ENCODE measurements around the gene ANXA1. TPM values are rescaled to one million over a fixed set of nuclear protein-coding genes. Genes with fewer than 3 reads are reported as not detected.

ANXA1 gene
- total RNA-seq, 1 donor from 2014 or later, result 237 TPM

DNA sequence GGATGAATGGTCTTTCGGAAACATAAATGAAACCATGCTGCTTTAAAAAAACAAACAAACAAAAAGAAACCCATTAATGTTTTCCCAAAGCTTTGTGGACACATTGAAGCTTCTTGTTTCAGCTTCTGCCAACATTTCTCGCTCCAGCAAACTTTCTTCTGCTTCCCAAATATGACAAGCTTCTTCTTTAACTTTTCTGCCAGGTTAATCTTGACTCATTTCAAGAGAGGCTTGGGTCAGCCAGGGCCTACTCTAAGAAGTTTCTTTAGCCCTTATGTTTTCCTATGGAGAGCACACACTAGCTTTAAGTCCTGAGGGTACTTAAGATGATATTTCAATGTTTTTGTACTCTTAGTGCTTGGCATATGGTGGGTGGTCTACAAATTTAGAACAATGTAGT lies 6.1 kb downstream of the ANXA1 start:
- DNase-seq (ENCODE audit: extremely low spot score, unreplicated experiment), result no peak
- peak overlapping the region; percentile 27 for H3K4me3 Mint-ChIP-seq (ENCODE audit: unreplicated experiment)
- H3K36me3 Mint-ChIP-seq (ENCODE audit: unreplicated experiment), result peaks cover 48% of the 10 kb centered on the region
- TF ChIP-seq, protein P1, sequence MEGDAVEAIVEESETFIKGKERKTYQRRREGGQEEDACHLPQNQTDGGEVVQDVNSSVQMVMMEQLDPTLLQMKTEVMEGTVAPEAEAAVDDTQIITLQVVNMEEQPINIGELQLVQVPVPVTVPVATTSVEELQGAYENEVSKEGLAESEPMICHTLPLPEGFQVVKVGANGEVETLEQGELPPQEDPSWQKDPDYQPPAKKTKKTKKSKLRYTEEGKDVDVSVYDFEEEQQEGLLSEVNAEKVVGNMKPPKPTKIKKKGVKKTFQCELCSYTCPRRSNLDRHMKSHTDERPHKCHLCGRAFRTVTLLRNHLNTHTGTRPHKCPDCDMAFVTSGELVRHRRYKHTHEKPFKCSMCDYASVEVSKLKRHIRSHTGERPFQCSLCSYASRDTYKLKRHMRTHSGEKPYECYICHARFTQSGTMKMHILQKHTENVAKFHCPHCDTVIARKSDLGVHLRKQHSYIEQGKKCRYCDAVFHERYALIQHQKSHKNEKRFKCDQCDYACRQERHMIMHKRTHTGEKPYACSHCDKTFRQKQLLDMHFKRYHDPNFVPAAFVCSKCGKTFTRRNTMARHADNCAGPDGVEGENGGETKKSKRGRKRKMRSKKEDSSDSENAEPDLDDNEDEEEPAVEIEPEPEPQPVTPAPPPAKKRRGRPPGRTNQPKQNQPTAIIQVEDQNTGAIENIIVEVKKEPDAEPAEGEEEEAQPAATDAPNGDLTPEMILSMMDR (IDR thresholded peaks at IDR 0.05), result no peak
- H3K9me3 Mint-ChIP-seq (ENCODE audit: unreplicated experiment), result no peaks in the 10 kb centered on the region
- H3K4me1 Mint-ChIP-seq (ENCODE audit: unreplicated experiment), result peaks cover 54% of the 10 kb centered on the region
- H3K27ac Mint-ChIP-seq (ENCODE audit: unreplicated experiment), result peak overlapping the region; percentile 72
- H3K27me3 Mint-ChIP-seq (ENCODE audit: unreplicated experiment), result no peaks in the 10 kb centered on the region

DNA sequence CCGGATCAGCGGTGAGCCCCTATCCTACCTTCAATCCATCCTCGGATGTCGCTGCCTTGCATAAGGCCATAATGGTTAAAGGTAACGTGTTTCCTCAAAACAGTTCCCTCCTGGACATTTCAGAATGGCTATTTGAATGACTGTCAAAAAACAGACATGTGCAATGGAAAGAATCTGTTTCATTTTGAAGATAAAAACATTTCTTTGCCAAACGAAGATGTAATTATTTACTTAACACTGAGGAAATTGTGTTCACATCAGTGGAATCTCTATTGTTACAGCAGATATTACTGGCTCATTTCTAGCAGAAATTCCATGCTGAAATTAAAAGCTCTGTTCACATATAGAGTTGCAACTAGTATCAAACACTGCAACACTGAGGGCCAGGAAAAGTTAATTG lies 7.1 kb downstream of the ANXA1 start:
- H3K4me1 Mint-ChIP-seq (ENCODE audit: unreplicated experiment), result peaks cover 46% of the 10 kb centered on the region
- peak overlapping the region; percentile 72 for H3K27ac Mint-ChIP-seq (ENCODE audit: unreplicated experiment)
- H3K27me3 Mint-ChIP-seq (ENCODE audit: unreplicated experiment), result no peaks in the 10 kb centered on the region
- peaks cover 57% of the 10 kb centered on the region for H3K36me3 Mint-ChIP-seq (ENCODE audit: unreplicated experiment)
- no peak for DNase-seq (ENCODE audit: extremely low spot score, unreplicated experiment)
- H3K9me3 Mint-ChIP-seq (ENCODE audit: unreplicated experiment), result no peaks in the 10 kb centered on the region
- no peak overlapping the region for H3K4me3 Mint-ChIP-seq (ENCODE audit: unreplicated experiment)
- TF ChIP-seq, protein P1 (IDR thresholded peaks at IDR 0.05), result no peak

DNA sequence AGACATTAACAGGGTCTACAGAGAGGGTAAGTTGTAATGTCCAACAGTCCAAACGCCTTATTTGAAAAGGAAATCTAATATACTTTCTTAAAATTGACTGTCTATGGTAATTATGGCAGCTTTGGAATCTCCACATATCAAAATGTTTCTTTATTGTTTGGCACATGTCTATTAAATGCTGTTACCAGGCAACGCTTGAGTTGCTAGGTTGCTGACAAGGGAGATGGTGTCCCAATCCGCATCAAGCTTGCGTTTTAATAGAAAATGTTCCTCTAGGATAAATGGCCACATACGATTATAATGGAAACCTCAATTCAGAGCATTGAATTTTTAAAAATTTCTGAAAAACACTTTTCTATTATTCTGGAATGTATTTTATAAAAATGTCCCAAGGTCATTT lies 9.2 kb downstream of the ANXA1 start:
- DNase-seq (ENCODE audit: extremely low spot score, unreplicated experiment), result no peak
- TF ChIP-seq, protein P1 (IDR thresholded peaks at IDR 0.05), result no peak
- Mint-ChIP-seq H3K4me1 (ENCODE audit: unreplicated experiment) (peaks cover 26% of the 10 kb centered on the region), H3K9me3 (ENCODE audit: unreplicated experiment) (no peaks in the 10 kb centered on the region), H3K4me3 (ENCODE audit: unreplicated experiment) (no peak overlapping the region), H3K27me3 (ENCODE audit: unreplicated experiment) (no peaks in the 10 kb centered on the region), H3K36me3 (ENCODE audit: unreplicated experiment) (peaks cover 69% of the 10 kb centered on the region), H3K27ac (ENCODE audit: unreplicated experiment) (no peak overlapping the region)

DNA sequence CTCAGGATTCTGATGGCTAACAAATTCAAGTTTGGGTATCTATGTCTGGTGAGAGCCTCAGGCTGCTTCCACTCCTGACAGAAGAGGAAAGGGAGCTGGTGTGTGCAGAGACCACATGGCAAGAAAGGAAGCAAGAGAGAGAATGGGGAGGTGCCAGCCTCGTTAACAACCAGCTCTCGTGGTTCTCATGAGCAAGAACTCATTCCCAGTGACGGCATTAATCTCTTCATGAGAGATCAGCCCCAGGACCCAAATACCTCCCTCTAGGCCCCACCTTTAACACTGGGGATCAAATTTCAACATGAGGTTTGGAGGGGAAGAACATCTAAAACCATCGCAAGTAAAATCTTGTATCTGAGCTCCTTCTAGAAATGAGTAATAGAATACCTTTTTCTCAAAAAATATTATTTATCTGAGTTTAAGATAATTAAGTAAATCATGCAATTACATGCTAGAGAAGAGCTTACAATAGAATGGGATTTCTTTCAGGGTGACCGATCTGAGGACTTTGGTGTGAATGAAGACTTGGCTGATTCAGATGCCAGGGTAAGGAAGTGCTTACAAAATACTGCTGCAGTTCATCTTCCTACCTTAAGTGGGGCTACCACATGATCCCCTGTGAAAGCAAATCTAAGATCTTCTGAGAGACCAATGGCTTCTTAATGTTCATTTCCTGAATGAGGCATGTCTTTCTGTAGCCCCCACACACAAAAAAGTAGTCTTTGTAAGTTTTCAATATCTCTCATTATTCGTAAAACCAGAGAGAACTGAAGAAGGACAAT lies 11.5 kb downstream of the ANXA1 start:
- Mint-ChIP-seq H3K9me3 (ENCODE audit: unreplicated experiment) (no peaks in the 10 kb centered on the region), H3K4me1 (ENCODE audit: unreplicated experiment) (peaks cover 5% of the 10 kb centered on the region), H3K4me3 (ENCODE audit: unreplicated experiment) (no peak overlapping the region), H3K36me3 (ENCODE audit: unreplicated experiment) (peaks cover 86% of the 10 kb centered on the region), H3K27me3 (ENCODE audit: unreplicated experiment) (no peaks in the 10 kb centered on the region), H3K27ac (ENCODE audit: unreplicated experiment) (peak overlapping the region; percentile 47)
- DNase-seq (ENCODE audit: extremely low spot score, unreplicated experiment), result no peak
- TF ChIP-seq, protein P1 (IDR thresholded peaks at IDR 0.05), result no peak

DNA sequence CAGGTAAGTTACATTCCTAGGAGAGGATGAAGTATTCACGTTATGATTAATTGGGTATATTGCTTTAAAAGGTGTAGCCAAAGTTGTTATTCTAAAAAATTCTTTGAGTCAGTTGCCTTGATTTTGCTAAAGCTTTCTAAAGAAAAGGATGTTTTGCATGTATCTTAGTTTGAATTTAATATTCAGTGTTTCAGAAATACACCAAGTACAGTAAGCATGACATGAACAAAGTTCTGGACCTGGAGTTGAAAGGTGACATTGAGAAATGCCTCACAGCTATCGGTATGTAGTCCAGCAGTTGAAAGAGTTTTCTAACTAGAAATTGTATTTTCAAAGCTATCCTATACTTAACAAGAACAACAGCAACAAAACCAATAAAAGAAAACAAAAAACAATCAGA lies 14.2 kb downstream of the ANXA1 start:
- no peaks in the 10 kb centered on the region for H3K4me1 Mint-ChIP-seq (ENCODE audit: unreplicated experiment)
- no peaks in the 10 kb centered on the region for H3K27me3 Mint-ChIP-seq (ENCODE audit: unreplicated experiment)
- no peak for DNase-seq (ENCODE audit: extremely low spot score, unreplicated experiment)
- H3K36me3 Mint-ChIP-seq (ENCODE audit: unreplicated experiment), result peaks cover 72% of the 10 kb centered on the region
- H3K27ac Mint-ChIP-seq (ENCODE audit: unreplicated experiment), result peak overlapping the region; percentile 18
- no peak overlapping the region for H3K4me3 Mint-ChIP-seq (ENCODE audit: unreplicated experiment)
- no peaks in the 10 kb centered on the region for H3K9me3 Mint-ChIP-seq (ENCODE audit: unreplicated experiment)
- TF ChIP-seq, protein P1 (IDR thresholded peaks at IDR 0.05), result no peak

Measured in osteocyte (in vitro differentiated cells).